GM18511 (cell line): Measurements from ENCODE around the gene KDM7A.

Experiments used
- ATAC-seq: cut with Tn5 transposase; IDR thresholded peaks from one replicate; pipeline ENCODE4 v1.9.1; 2021; ENCODE audit warnings: mild to moderate bottlenecking, moderate library complexity; ENCODE audit not compliant: unreplicated experiment

KDM7A gene, protein sequence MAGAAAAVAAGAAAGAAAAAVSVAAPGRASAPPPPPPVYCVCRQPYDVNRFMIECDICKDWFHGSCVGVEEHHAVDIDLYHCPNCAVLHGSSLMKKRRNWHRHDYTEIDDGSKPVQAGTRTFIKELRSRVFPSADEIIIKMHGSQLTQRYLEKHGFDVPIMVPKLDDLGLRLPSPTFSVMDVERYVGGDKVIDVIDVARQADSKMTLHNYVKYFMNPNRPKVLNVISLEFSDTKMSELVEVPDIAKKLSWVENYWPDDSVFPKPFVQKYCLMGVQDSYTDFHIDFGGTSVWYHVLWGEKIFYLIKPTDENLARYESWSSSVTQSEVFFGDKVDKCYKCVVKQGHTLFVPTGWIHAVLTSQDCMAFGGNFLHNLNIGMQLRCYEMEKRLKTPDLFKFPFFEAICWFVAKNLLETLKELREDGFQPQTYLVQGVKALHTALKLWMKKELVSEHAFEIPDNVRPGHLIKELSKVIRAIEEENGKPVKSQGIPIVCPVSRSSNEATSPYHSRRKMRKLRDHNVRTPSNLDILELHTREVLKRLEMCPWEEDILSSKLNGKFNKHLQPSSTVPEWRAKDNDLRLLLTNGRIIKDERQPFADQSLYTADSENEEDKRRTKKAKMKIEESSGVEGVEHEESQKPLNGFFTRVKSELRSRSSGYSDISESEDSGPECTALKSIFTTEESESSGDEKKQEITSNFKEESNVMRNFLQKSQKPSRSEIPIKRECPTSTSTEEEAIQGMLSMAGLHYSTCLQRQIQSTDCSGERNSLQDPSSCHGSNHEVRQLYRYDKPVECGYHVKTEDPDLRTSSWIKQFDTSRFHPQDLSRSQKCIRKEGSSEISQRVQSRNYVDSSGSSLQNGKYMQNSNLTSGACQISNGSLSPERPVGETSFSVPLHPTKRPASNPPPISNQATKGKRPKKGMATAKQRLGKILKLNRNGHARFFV

DNA sequence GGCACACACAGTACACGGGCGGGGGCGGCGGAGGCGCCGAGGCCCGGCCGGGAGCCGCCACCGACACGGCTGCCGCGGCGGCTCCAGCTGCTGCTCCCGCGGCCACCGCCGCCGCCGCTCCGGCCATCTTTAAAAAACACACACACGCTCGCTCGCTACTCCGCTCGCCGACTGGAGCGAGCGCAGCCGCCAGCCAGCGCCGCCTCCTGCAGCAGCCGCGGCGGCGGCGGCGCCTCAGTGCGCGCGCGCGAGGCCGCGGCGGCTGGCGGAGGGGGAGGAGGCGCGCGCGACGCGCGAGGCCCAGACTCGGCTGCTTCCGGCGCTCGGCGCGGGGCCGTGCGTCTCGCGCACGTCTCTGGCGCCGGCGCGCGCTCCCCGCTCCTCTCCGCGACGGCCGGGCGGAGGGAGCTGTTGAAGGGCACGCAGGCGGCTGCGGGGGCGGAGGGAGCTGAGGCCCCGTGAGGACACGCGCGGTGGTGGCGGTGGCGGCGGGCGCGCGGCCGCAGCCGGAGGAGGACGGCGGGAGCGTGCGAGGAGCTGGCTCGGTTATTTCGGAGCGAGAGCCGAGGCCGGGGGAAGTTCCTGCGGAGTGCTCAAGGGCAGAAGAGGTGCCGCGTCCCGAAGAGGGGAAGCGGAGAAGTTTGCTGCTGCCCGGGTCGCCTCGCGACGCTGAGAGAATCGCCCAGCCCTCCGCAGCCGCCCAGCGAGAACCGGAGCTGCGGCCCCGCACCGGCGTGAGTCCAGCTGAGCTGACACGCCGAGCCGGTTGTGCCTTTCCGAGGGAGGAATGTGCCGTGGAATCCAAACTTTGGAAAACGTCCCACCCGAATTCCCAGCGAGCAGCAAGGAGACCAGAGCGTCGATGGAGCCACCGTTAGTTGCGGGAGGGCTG lies at the start of gene KDM7A:
KDM7A (minus strand) TSS at position 173 of the 892 bp plus-strand sequence; CDS start at position 127, 46 bp downstream.
- ATAC-seq: peak; percentile 75

DNA sequence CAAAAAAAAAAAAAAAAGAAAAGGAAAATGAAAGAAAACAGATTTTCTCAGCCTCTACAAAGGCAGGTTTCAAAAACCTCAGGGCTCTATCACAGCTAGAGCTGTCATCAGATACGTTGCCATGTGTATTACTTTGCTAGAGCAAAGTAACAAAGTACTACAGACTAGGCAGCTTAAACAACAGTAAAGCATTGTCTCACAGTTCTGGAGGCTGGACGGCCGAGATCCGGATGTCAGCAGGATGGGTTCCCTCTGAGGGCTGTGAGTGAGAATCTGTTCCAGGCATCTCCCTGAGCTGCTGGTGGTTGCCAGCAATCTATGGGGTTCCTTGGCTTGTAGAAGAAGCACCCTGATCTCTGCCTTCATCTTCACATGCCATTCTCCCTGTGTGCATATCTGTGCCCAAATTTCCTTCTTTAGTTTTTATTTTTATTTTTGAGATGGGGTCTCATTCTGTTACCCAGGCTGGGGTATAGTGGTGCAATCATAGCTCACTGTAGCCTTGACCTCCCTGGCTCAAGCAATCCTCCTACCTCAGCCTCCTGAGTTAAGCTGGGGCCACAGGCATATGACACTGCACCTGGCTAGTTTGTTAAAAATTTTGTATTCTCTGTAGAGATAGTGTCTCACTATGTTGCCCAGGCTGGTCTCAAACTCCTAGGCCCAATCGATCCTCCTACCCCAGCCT lies 48.9 kb upstream of the KDM7A start:
- ATAC-seq: no peak

DNA sequence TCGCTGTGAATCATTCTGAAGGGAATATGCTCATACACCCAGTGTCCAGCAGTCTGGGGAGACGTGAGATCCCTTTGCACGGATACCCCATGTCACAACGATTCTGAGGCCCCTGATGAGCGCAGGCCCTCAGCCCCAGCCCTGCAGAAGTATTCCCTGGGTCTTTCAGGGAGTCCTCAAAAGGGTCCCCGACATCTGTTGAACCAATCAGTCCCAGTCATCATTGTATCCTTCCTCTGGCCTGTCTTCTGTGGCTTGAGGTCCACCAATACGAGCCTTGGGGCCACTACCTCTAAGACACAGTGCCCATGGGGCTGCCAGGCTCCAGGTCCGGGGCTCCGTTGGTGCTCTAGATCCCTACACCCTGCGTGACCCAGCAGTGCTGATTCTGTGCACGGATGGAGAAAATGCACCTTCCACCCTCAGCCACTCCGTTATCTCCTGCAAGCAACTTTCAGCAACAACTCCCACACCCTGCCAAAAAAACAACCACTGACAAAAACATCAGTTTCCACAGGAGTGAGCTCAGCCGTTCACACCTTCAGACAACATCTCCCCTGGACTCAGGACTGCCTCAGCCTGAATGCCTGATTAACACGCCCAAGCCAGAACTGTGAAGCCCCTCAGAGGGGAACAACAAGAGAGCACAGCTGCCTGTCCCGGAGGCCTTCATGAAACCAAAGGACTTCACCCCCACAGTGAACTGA lies 46.9 kb upstream of the KDM7A start:
- ATAC-seq: no peak

DNA sequence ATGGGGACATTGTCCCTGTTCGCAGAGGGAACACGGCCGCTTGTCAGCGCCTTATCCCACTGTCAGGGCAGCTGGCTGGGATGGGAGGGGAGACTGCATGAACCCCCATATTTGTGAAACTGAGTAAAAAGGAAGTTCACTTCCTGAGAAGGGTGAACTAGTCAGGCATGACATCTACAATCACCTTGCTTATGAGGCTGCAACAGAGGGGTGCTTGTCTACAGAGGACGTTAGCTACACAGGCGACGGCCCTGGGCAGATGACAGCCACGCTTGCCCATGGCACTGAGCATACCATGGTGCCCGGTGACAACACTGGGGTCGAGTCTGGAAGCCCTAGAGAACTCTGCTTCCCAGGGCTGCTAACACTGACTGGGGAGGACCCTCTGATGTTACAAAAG lies 46.0 kb upstream of the KDM7A start:
- peak; percentile 71 for ATAC-seq

DNA sequence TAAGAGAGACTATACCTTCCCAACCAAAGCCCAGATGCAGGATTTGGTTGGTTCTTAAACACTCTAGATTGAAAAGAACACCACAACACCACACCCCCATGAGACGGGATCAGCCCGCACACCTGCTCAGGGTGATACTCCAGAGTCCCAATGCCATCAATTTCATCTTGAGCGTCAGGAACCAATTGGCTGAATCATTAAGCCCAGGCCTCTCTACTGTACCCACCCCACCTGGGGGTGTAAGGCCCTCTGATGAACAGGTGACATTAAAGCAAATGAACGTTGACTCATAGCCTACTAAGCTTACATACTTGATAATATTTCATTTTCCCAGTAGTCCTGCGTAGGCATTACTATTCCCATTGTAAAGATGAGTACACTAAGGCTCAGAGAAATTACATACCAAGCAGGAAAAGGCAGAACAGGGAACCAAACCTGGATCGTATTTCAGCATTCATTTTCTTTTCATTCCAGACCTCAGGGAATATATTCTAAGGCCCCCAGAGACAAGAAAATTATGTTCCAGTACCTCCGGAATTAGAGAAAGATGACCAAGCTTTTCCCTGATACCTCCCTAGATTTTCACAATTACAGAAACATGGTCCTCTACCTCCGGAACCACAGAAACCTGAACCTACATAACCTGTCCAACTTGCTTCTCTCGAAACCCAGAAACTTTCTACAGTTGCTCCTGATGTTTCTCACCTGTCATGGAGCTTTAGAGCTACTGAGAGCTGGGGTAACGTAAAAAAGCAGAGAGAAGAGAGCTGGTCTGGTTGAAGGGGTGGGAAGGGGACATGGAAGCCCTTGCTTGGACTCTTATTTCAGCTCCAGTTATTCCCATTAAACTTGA lies 43.1 kb upstream of the KDM7A start:
- no peak for ATAC-seq

DNA sequence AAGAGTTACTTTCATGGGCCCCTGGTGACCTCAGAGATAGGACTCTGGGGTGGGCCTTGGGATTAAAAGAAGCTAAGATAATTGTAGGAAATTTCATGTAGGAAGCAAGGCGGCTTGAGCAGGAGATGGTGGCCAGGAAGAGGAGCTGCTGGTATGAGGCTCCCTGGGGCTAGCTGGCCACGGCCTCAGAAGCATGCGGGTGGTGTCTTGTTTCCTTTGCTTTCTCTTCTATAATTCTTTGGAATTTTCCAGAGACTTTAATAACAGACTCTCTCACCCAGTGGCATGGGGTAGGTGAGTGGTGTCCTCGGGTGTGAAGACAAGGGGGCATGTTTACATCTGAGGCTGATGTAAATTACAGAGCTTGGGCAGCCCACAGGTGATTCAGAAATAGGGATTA lies 41.9 kb upstream of the KDM7A start:
- no peak for ATAC-seq

DNA sequence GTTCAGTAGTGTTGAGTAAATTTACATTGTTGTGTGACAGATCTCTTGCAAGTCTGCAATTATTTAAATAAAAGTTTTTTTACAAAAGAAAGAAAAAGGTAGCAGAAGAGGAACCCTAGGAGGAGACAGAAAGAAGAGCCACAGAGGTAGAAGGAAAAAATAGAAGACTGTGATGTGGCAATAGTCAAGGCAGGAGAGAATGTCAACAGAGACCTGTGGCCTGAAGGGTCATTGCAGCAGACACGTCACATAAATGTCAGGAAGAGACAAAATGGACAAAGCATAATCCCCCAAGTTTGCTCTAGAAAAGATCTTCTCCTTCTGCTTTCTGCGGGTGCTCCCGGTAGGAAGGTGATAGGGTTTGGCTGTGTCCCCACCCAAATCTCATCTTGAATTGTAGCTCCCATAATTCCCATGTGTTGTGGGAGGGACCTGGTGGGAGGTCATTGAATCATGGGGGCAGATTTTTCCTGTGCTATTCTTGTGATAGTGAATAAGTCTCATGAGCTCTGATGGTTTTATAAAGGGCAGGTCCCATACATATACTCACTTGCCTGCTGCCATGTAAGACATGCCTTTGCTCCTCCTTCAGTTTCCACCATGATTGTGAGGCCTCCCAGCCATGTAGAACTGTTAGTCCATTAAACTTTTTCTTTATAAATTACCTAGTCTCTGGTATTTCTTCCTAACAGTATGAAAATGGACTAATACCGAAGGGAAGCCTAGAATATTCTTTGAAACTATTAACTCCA lies 41.1 kb upstream of the KDM7A start:
- no peak for ATAC-seq

DNA sequence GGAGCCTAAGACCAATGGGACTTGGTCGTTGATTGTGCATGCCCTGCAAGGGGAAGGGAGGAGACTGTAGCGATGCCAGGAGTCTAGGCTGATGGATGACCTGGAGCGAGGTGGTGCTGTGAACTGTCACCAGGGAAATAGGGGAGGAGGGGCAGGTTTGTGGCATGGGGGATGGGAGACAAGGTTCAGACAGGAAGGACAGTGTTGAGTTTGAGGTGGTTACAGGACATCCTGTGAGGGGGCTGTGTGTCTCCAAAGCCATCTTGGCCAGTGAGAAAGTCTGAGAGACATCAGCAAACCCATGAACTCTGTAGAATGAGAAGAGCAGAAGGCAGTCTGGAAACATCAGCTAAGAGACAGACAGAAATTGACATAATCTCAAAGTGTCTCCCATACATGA lies 38.5 kb upstream of the KDM7A start:
- ATAC-seq: no peak

DNA sequence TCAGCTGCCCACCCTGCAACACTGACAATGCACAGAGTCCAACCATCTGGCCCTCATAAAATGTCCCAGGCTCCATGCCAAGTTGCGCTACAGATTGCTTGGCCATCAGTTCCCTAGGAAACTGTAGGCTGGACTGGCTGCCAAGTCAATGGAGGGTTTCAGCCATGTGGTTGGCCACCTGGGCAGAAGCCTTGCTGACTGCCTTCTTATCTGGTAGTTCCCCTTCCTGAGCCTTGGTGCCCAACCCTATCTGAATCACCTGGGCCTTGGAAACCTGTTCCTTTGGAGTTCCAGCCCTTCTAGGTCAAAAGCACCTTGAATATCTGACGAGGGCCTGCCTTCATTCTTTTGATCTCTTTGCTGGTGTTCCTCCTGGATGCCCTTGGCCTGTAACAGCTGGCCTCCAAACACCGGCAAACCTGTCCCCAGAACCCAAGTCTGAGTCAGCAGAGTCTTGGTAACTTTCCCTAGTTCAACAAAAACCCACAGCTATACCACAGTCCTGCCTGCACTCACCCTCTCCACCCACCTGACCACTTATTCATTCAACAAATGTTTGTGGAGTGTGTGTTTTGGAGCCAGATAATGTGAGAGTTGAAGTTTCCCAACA lies 37.4 kb upstream of the KDM7A start:
- no peak for ATAC-seq

DNA sequence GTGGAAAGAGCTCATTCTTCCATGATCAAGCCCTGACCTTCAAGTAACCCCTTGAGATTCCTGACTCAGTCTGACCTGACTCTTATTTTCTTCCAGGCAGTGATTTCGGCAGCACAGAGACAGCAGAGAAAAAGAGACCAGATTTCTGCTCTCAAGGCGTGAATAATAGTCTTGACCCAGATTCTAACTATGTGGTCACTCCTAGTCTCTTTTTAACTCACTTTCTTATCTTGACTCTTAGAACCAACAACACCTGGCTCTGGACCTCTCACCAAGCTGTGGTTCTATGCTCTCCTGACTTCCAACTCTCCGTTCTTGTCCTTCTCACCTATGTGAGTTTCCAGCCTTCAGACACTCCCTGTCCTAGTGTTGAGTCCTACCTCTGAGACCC lies 36.9 kb upstream of the KDM7A start:
- no peak for ATAC-seq

DNA sequence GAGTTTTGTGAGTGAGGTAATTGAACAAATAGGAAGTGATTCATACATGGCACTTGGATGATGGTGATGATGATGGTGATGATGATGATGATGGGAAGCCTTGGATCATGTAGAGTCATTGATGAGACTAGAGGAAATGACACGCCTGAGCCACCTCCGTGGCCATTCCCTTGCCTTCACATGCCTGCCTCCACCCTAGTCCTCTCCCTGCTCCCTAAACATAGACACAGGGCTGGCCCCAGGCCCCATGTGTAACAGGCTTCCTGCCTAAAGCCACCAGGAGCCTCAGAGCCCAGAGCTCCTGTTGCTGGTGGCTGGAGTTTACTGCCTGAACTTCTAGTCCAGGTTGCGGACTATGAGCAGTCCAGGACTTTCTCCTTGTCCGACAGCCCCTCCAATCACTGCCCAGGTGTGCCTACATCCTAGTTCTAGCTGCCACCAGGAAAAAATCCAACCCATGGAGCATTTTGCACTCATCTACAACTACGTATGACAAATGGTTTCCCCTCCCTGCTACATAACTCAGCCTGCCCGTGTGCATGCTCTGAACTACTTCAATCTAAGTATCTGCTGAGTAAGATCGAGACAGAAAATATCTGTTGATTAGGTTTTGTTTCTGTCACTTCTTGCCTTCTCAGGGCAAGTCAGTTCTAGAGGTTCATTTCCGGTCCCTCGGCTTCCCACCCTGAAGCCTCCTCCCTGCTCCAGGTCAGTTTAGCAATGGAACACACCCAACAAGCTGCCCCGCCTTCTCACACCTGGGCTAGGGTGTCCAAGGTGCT lies 35.5 kb upstream of the KDM7A start:
- peak; percentile 60 for ATAC-seq

DNA sequence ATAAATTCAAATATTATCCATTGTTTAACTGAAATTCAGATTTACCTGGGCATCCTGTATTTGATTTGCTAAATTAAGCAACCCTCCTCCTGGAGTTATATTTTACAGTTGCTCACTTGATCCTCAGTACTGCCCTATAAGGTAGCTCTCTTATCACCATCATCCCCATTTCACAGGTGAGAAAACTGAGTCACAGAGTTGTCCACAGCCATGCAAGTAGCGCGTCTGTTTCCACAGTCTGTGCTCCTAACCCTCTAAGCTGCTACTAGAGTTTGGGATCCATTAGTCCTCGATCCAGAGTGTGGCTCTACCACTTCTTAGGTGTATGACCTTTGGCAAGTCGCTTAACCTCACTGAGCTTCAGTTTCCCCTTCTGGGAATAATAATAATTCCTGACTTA lies 34.9 kb upstream of the KDM7A start:
- ATAC-seq: no peak

DNA sequence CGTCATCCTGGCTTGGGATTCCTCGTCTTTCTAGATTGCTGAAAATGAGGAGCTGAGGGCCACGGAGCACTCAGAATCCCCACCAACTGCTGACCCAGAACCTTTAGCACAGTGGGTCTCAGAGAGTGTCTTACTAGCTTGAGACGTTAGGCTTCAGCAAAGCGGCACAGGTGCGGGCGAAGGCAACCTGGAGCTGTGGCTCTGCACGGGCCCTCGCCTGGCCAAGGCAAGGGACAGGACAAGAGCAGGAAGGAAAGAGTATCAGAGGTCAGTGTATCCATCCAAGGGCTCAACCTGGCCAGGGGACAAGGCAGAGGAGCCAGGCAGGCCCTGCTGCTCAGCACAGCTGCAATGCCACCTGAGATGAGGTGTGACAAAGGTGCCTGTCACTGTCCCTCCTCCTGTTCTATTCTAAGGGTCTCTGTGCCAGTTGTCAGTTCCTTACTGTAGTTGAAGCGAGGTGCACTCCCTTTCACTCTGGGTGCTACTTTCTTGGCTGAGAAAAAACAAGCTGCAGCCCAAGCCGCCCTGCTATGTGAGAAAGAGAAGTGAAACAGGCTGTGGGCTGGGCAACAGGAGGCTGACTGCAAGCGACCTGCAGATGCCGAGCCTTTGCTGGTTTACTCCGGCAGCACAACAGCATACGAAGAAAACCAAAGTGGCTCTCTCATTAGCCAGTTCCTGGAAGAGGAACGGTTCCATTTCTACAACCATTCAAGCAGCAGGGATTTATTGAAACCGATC lies 33.3 kb upstream of the KDM7A start:
- ATAC-seq: peak; percentile 90

DNA sequence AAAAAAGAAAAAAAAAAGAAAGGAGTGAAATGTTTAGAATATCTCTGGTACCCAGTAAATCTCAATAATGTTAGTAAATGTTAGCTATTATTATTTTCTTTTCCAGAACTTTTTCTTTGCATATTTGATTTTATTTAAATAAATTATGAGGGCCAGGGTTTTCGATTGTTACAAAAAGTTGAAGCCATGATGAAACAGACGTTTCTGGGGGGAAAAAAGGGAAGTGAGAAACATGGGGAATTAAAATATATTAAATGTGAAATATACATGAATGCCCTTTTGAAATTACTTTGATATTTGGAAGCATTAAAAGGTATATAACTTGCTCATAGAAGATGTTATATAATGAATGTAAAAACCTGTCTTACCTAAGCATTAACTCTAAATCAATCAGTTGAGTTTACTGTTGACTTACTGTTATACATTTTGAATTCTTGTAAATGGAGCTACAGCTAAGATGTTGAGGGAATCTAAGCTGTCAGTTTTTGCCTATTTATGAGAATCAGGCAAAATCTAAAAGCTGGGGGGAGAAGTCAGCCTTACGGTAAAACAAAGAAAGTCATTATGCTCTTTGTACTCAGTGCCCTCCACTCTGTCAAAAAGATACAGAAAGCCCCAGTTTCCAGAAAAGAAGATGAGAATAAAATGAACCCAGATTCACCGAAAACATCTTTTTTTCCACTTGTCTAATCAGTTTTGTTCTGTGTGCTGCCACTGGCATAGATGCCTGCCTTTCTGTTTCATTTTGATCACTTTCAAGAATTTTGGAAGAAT lies 30.0 kb upstream of the KDM7A start:
- ATAC-seq: no peak

DNA sequence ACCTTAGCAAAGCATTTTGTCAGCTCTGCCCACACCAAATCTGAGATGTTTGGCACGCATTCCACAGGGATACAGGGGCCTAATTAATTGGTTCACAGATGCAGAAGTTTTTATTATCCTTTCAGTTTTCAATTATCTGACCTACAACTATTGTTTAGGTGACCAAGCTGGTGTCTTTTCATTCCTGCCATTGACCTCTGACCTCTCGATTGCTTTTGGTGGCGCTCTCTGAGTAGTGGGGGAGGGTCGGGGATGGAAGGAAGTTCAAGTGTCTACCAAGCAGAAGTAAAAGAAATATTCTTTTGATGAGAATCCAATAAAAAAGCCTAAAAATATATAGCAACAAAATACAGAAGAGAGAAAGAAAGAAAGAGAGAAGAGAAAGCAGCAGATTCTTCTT lies 28.8 kb upstream of the KDM7A start:
- no peak for ATAC-seq
